Stimulated activated naive CD8-positive, alpha-beta T cell treated with anti-CD3 and anti-CD28 coated beads, Interleukin-15, Interleukin-2, amounts not matched to agents 100 ng/mL and 50 ng/mL, for 24 hours (primary cell): ENCODE measurements around the gene ADAMTS2.
"Not testable (repeated sequence)": the region's sequence is repeated elsewhere in the genome, so short reads cannot be mapped to it uniquely, and the experiment has no call there.

Experiments used
- H3K27ac Mint-ChIP-seq: one replicate; pipeline ENCODE4 v1.8.0; 2021; ENCODE audit warnings: mild to moderate bottlenecking, mixed read lengths
- H3K27me3 Mint-ChIP-seq: one replicate; pipeline ENCODE4 v1.8.0; 2021; ENCODE audit warnings: mixed read lengths
- H3K36me3 Mint-ChIP-seq: one replicate; pipeline ENCODE4 v1.8.0; 2021; ENCODE audit warnings: low read depth, mixed read lengths
- H3K4me1 Mint-ChIP-seq: one replicate; pipeline ENCODE4 v1.8.0; 2021; ENCODE audit warnings: low read depth, mixed read lengths
- H3K4me3 Mint-ChIP-seq: one replicate; pipeline ENCODE4 v1.8.0; 2021; ENCODE audit warnings: mild to moderate bottlenecking, mixed read lengths
- H3K9me3 Mint-ChIP-seq: one replicate; pipeline ENCODE4 v1.8.0; 2021; ENCODE audit warnings: mixed read lengths

ADAMTS2 gene

DNA sequence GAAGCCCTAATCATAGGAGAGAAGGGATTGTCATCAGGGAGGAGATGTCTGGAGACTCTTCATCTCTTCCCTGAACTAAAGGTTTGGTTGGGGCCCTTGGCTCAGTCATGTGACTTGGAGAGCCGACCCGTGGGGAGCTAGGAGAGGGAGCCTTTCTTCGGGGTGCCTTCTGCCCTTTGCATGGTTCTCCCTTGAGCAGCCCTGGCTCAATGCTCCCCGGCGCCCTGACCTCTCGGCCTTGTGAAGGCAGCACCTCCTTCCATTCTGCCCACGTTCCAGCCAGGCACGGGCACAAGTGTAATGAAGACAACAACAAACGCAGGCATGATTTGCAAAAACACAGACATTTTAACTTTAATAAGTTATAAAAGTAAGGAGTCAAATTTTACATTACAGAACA, 234.7 kb downstream of the ADAMTS2 start:
- H3K4me1 Mint-ChIP-seq: no peaks in the 10 kb centered on the region
- H3K27ac Mint-ChIP-seq: no peak overlapping the region
- H3K9me3 Mint-ChIP-seq: peaks cover 39% of the 10 kb centered on the region
- H3K4me3 Mint-ChIP-seq: no peak overlapping the region
- peaks cover 8% of the 10 kb centered on the region for H3K36me3 Mint-ChIP-seq
- H3K27me3 Mint-ChIP-seq: no peaks in the 10 kb centered on the region

DNA sequence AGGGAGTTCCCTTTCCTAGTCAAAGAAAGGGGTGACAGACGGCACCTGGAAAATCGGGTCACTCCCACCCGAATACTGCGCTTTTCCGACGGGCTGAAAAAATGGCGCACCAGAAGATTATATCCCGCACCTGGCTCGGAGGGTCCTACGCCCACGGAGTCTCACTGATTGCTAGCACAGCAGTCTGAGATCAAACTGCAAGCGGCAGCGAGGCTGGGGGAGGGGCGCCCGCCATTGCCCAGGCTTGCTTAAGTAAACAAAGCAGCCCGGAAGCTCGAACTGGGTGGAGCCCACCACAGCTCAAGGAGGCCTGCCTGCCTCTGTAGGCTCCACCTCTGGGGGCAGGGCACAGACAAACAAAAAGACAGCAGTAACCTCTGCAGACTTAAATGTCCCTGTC, 244.0 kb downstream of the ADAMTS2 start:
- H3K4me3 Mint-ChIP-seq, H3K27me3 Mint-ChIP-seq, H3K36me3 Mint-ChIP-seq, H3K4me1 Mint-ChIP-seq, H3K27ac Mint-ChIP-seq: not testable (repeated sequence)
- H3K9me3 Mint-ChIP-seq: peaks cover 13% of the 10 kb centered on the region

DNA sequence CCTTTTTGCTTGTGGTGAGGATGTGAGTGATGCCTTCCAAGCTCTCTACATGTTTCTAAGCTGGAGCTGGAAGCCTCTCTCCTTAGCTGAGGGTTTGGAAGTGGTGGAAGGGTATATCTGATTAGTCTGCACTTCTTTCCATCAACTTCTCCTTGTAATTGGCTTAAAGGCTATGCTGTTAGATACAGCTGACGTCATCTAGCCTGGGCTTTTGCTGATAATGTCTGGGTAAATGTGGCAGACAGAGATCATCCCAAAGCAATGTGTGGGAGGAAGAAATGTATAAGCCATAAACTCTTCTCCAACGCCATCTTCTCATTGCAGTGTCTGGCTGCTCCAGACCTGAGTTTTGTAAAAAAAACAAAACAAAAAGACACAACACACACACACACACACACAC, 255.8 kb downstream of the ADAMTS2 start:
- no peak overlapping the region for H3K27ac Mint-ChIP-seq
- H3K9me3 Mint-ChIP-seq: peaks cover 57% of the 10 kb centered on the region
- peaks cover 28% of the 10 kb centered on the region for H3K36me3 Mint-ChIP-seq
- no peaks in the 10 kb centered on the region for H3K4me1 Mint-ChIP-seq
- H3K4me3 Mint-ChIP-seq: no peak overlapping the region
- H3K27me3 Mint-ChIP-seq: no peaks in the 10 kb centered on the region

DNA sequence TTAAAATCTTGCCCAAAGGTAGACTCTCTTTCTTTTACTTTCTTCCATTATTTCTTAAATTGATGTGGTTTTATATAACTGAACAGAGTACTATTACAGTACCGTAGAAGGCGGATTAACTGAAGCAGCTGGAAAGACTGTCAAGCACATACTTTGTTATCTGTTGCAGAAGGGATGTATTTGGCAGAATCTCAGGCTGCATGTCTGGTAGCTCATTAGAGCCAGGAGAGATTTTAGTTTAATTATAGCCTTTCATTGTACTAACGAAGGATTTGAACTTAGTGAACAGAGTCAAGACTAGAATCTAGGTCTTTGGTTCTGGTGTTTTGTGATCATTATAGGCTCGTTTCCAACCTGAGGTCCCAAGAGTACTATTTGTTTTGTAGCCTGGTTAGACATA, 264.5 kb downstream of the ADAMTS2 start:
- no peaks in the 10 kb centered on the region for H3K27me3 Mint-ChIP-seq
- no peak overlapping the region for H3K4me3 Mint-ChIP-seq
- H3K36me3 Mint-ChIP-seq: peaks cover 75% of the 10 kb centered on the region
- H3K9me3 Mint-ChIP-seq: peaks cover 57% of the 10 kb centered on the region
- H3K27ac Mint-ChIP-seq: no peak overlapping the region
- H3K4me1 Mint-ChIP-seq: no peaks in the 10 kb centered on the region

GRCh38 chr5:179079165-179079987, 265.9 kb downstream of the ADAMTS2 start:
- Mint-ChIP-seq H3K36me3 (peaks cover 80% of the 10 kb centered on the region), H3K4me1 (no peaks in the 10 kb centered on the region), H3K27ac (no peak overlapping the region), H3K4me3 (no peak overlapping the region), H3K27me3 (no peaks in the 10 kb centered on the region), H3K9me3 (peaks cover 57% of the 10 kb centered on the region)

DNA sequence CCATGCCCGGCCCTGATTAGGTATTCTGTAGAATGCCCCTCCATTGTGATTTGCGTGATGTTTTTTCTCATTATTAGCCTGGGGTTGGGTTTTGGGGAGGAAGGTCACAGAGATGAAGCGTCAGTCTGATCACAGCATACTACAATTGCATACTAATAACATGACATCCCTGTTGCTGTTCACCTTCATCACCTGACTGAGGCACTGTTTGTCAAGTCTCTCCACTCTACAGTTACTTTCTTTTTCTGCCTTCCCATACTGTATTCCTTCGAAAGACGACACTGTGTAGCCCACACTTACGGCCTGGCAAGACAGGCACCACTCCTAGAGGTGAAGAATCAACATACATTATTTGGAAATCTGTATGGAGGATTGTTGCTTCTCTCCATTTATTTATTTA, 279.6 kb downstream of the ADAMTS2 start:
- H3K27ac Mint-ChIP-seq: no peak overlapping the region
- H3K36me3 Mint-ChIP-seq: peaks cover 91% of the 10 kb centered on the region
- H3K4me3 Mint-ChIP-seq: no peak overlapping the region
- peaks cover 33% of the 10 kb centered on the region for H3K9me3 Mint-ChIP-seq
- H3K27me3 Mint-ChIP-seq: no peaks in the 10 kb centered on the region
- H3K4me1 Mint-ChIP-seq: peaks cover 7% of the 10 kb centered on the region

DNA sequence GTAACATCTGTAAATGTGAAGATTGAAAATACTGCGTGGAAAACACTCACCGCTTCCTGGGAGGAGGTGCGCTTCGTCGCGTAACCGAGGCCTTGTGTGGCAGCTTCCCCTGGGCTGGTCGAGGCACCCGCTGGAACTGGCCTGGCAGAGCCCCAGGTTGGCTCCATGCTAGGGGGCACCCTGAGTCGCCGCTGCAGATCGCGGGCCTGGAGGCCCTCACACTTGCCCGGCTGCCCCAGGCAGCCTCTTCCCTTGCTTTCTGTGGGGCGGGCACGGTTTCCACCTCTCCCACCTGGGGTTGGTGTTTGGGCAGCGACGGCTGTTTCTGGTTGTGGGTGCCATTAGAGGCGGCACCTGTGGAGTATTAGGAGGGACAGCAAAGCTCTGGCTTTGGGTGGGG, 284.2 kb downstream of the ADAMTS2 start:
- peaks cover 60% of the 10 kb centered on the region for H3K36me3 Mint-ChIP-seq
- peak overlapping the region; percentile 76 for H3K27ac Mint-ChIP-seq
- H3K4me1 Mint-ChIP-seq: peaks cover 17% of the 10 kb centered on the region
- H3K9me3 Mint-ChIP-seq: peaks cover 24% of the 10 kb centered on the region
- H3K4me3 Mint-ChIP-seq: peak overlapping the region; percentile 85
- no peaks in the 10 kb centered on the region for H3K27me3 Mint-ChIP-seq
